ENCODE results near the gene KRTAP17-1. TPM values are rescaled to one million over a fixed set of nuclear protein-coding genes. Genes with fewer than 3 reads are reported as not detected.

The KRTAP17-1 gene
- total RNA-seq, 2 experiments from 2014 or later: not detected

GRCh38 chr17:41308251-41308917, 7.1 kb downstream of the KRTAP17-1 start:
- BruUV-seq (replicated peaks): no TSS peak
- H3K4me1 ChIP-seq (ENCODE audit: insufficient read depth, low read length, poor library complexity, severe bottlenecking): peaks cover 10% of the 10 kb centered on the region
- H3K36me3 ChIP-seq (ENCODE audit: insufficient read depth, low read length): no peaks in the 10 kb centered on the region
- no peaks in the 10 kb centered on the region for H4K20me1 ChIP-seq (ENCODE audit: insufficient read depth, low read length)
- intact Hi-C loops (cut with micrococcal nuclease; ENCODE audit: unreplicated experiment): loop anchor here (5.0 kb wide), 1 partner anchor 186 kb away; the partner anchor contains the start of gene KRTAP4-12
- no peaks in the 10 kb centered on the region for H3K9me2 ChIP-seq (ENCODE audit: insufficient read depth, low read length)
- H3K4me3 ChIP-seq (ENCODE audit: low read depth, low read length, poor library complexity, severe bottlenecking): no peak overlapping the region
- no peak overlapping the region for H2AFZ ChIP-seq (ENCODE audit: low read length)
- ChIA-PET CTCF (ENCODE audit: unreplicated experiment) (no interaction called here), POLR2A (interaction anchor here (0.6 kb wide), 1 partner anchor 95 kb away, joined by 3 read pairs; no protein-coding TSS in a partner anchor)
- no peak overlapping the region for H3K27ac ChIP-seq (ENCODE audit: low read depth, low read length, poor library complexity, severe bottlenecking)
- no peaks in the 10 kb centered on the region for H3K79me2 ChIP-seq (ENCODE audit: insufficient read depth, low read depth, low read length)
- peak overlapping the region; percentile 37; the same call in 1 of the 2 replicates for H3K4me2 ChIP-seq (ENCODE audit: low read length)
- DNase-seq (ENCODE audit: low spot score): peak; percentile 55
- TF ChIP-seq CTCF (conservative IDR thresholded peaks at IDR 0.05; ENCODE audit: low read length): no peak
- TF ChIP-seq EZH2phosphoT487 (IDR thresholded peaks at IDR 0.05; ENCODE audit: borderline replicate concordance, low read depth, low read length): no peak
- no peaks in the 10 kb centered on the region for H3K9me3 ChIP-seq (ENCODE audit: low read length)

- Histone ChIP-seq H2AFZ (ENCODE audit: low read length) (no peak overlapping the region), H3K4me1 (ENCODE audit: insufficient read depth, low read length, poor library complexity, severe bottlenecking) (peaks cover 10% of the 10 kb centered on the region)
Measured at GRCh38 chr17:41307647-41308046, 7.9 kb downstream of the KRTAP17-1 start.

More at GRCh38 chr17:41307647-41308046, 7.9 kb downstream of the KRTAP17-1 start:
- DNase-seq (ENCODE audit: low spot score): no peak
- intact Hi-C loops (cut with micrococcal nuclease; ENCODE audit: unreplicated experiment): loop anchor here (5.0 kb wide), 1 partner anchor 185 kb away; the partner anchor contains the start of gene KRTAP4-12
- CTCF ChIA-PET (ENCODE audit: unreplicated experiment): interaction anchor here (0.6 kb wide), 1 partner anchor 110 kb away, joined by 3 read pairs; no protein-coding TSS in a partner anchor
- H4K20me1 ChIP-seq (ENCODE audit: insufficient read depth, low read length): no peaks in the 10 kb centered on the region
- H3K79me2 ChIP-seq (ENCODE audit: insufficient read depth, low read depth, low read length): no peaks in the 10 kb centered on the region
- H3K4me2 ChIP-seq (ENCODE audit: low read length): no peak overlapping the region
- no peaks in the 10 kb centered on the region for H3K9me3 ChIP-seq (ENCODE audit: low read length)
- TF ChIP-seq CTCF (conservative IDR thresholded peaks at IDR 0.05; ENCODE audit: low read length) (no peak), EZH2phosphoT487 (IDR thresholded peaks at IDR 0.05; ENCODE audit: borderline replicate concordance, low read depth, low read length) (no peak)
- H3K27ac ChIP-seq (ENCODE audit: low read depth, low read length, poor library complexity, severe bottlenecking): no peak overlapping the region
- H3K4me3 ChIP-seq (ENCODE audit: low read depth, low read length, poor library complexity, severe bottlenecking): no peak overlapping the region
- no peaks in the 10 kb centered on the region for H3K36me3 ChIP-seq (ENCODE audit: insufficient read depth, low read length)
- POLR2A ChIA-PET: no interaction called here
- no TSS peak for BruUV-seq (replicated peaks)
- H3K9me2 ChIP-seq (ENCODE audit: insufficient read depth, low read length): no peaks in the 10 kb centered on the region

Data from OCI-LY7 (cell line).